Measurements from ENCODE around the gene XXYLT1.

Gene XXYLT1

GRCh38 chr3:195073866-195074860, 196.8 kb downstream of the XXYLT1 start:
- no peak for DNase-seq

- DNase-seq, result no peak
These were observed 197.9 kb downstream of the XXYLT1 start for GRCh38 chr3:195072916-195073564.

GRCh38 chr3:195071916-195072820, 198.8 kb downstream of the XXYLT1 start:
- DNase-seq, result no peak

GRCh38 chr3:195071011-195071728, 199.8 kb downstream of the XXYLT1 start:
- no peak for DNase-seq

- DNase-seq, result no peak
These were observed 200.6 kb downstream of the XXYLT1 start for GRCh38 chr3:195070336-195070735.

- no peak for DNase-seq
These were observed 201.3 kb downstream of the XXYLT1 start for GRCh38 chr3:195069501-195070251.

GRCh38 chr3:195068084-195069080, 202.6 kb downstream of the XXYLT1 start:
- DNase-seq, result no peak

GRCh38 chr3:195066441-195066841, 204.5 kb downstream of the XXYLT1 start:
- DNase-seq, result no peak

- no peak for DNase-seq
These were observed 205.1 kb downstream of the XXYLT1 start for GRCh38 chr3:195065864-195066185.

- DNase-seq, result no peak
These were observed 205.7 kb downstream of the XXYLT1 start for GRCh38 chr3:195065142-195065863.

GRCh38 chr3:195064300-195064931, 206.5 kb downstream of the XXYLT1 start:
- DNase-seq, result no peak

GRCh38 chr3:195063581-195064193, 207.3 kb downstream of the XXYLT1 start:
- no peak for DNase-seq

GRCh38 chr3:195062866-195063540, 208.0 kb downstream of the XXYLT1 start:
- DNase-seq, result no peak

- no peak for DNase-seq
These were observed 209.0 kb downstream of the XXYLT1 start for GRCh38 chr3:195061756-195062655.

- no peak for DNase-seq
These were observed 210.2 kb downstream of the XXYLT1 start for GRCh38 chr3:195060531-195061291.

- no peak for DNase-seq
These were observed 210.8 kb downstream of the XXYLT1 start for GRCh38 chr3:195060217-195060481.
